Activated naive CD4-positive, alpha-beta T cell (primary cell): ENCODE measurements around the gene LGALS7.
"Not testable (repeated sequence)": the region's sequence is repeated elsewhere in the genome, so short reads cannot be mapped to it uniquely, and the experiment has no call there.

Experiments used
- DNase-seq, 4 experiments: peaks; one replicate each; lab custom pipeline; 2025; lab: John Stamatoyannopoulos, UW

Gene LGALS7

GRCh38 chr19:38773469-38774177 lies at the start of gene LGALS7:
LGALS7 (minus strand) TSS chr19:38773517; CDS start chr19:38773492, 25 bp downstream.
- DNase-seq: no peak

- DNase-seq: not testable (repeated sequence)
Observed at GRCh38 chr19:38821230-38821825, 48.0 kb upstream of the LGALS7 start.

GRCh38 chr19:38819231-38819920 lies 46.1 kb upstream of the LGALS7 start:
- no peak for DNase-seq

- DNase-seq: no peak
Observed at GRCh38 chr19:38817081-38817480, 43.8 kb upstream of the LGALS7 start.

GRCh38 chr19:38816131-38816750 lies 42.9 kb upstream of the LGALS7 start:
- no peak for DNase-seq

- no peak for DNase-seq
Observed at GRCh38 chr19:38815059-38816001, 42.0 kb upstream of the LGALS7 start.

- DNase-seq: not testable (repeated sequence)
Observed at GRCh38 chr19:38813932-38814331, 40.6 kb upstream of the LGALS7 start.

GRCh38 chr19:38813323-38813722 lies 40.0 kb upstream of the LGALS7 start:
- no peak for DNase-seq

GRCh38 chr19:38812841-38813320 lies 39.6 kb upstream of the LGALS7 start, which contains the start of gene LGALS4:
LGALS4 (minus strand) TSS chr19:38812945; CDS start chr19:38812886, 59 bp downstream.
- no peak for DNase-seq

- no peak for DNase-seq
Observed at GRCh38 chr19:38812009-38812840, 38.9 kb upstream of the LGALS7 start.

GRCh38 chr19:38809592-38810252 lies 36.4 kb upstream of the LGALS7 start:
- DNase-seq: no peak

GRCh38 chr19:38808741-38809140 lies 35.4 kb upstream of the LGALS7 start:
- no peak for DNase-seq

GRCh38 chr19:38807374-38808098 lies 34.2 kb upstream of the LGALS7 start:
- DNase-seq: not testable (repeated sequence)

GRCh38 chr19:38806371-38806770 lies 33.1 kb upstream of the LGALS7 start:
- DNase-seq: no peak

- no peak for DNase-seq
Observed at GRCh38 chr19:38805180-38805579, 31.9 kb upstream of the LGALS7 start.

- no peak for DNase-seq
Observed at GRCh38 chr19:38803543-38803942, 30.2 kb upstream of the LGALS7 start.

GRCh38 chr19:38801359-38802095 lies 28.2 kb upstream of the LGALS7 start:
- no peak for DNase-seq

GRCh38 chr19:38800577-38801347 lies 27.4 kb upstream of the LGALS7 start:
- no peak for DNase-seq
